ENCODE results near the gene TEX44. TPM values are rescaled to one million over a fixed set of nuclear protein-coding genes. Genes with fewer than 3 reads are reported as not detected.
"Not testable (repeated sequence)": the region's sequence is repeated elsewhere in the genome, so short reads cannot be mapped to it uniquely, and the experiment has no call there.

TEX44 gene
- total RNA-seq, 1 donor from 2014 or later: not detected

DNA sequence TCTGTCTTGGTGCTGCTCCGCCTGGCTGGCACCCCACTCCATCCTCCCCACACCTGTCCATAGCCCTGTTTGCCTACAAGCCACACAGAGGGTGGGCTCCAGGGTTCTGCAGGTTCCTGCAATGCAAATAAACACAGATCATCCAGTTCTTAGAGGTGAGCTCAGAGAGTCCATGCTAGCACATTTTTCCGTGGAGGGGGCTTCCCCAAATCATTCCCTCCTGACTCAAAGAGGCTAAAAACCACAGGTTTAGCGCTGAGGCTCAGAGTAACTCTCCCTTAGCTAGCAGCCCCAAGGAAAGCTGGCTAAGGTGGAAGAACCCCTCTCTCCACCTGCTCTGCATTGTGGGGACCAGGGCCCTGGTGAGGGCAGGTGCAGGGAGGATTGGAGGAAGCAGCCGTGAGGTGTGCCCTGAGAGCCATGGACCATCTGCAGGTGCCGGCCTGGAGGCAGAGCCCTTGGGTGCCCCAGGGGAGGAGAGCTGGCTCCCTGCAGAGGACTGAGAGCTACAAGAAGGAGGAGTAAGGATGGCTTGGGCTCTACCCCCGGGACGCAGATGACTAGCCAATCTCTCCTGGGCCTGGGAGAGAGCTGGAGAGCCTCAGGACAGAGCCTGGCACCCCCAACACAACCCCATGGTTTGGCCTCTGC lies 23.8 kb upstream of the TEX44 start:
- no peak for DNase-seq (ENCODE audit: low spot score in 2 of 2)
- no peak for FAIRE-seq

DNA sequence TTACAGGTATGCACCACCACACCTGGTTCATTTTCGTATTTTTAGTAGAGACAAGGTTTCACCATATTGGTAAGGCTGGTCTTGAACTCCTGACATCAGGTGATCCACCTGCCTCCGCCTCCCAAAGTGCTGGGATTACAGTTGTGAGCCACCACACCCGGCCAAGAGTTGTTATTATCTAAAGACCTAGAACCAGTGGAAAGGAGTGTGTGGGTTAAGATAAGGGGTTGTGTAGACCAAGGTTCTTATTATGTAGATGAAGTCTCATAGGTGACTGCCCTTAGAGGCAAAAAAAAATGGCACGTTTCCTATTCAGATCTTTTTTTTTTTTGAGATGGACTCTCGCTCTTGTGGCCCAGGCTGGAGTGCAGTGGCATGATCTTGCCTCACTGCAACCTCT lies 21.7 kb upstream of the TEX44 start:
- DNase-seq (ENCODE audit: low spot score in 2 of 2); FAIRE-seq: not testable (repeated sequence)

DNA sequence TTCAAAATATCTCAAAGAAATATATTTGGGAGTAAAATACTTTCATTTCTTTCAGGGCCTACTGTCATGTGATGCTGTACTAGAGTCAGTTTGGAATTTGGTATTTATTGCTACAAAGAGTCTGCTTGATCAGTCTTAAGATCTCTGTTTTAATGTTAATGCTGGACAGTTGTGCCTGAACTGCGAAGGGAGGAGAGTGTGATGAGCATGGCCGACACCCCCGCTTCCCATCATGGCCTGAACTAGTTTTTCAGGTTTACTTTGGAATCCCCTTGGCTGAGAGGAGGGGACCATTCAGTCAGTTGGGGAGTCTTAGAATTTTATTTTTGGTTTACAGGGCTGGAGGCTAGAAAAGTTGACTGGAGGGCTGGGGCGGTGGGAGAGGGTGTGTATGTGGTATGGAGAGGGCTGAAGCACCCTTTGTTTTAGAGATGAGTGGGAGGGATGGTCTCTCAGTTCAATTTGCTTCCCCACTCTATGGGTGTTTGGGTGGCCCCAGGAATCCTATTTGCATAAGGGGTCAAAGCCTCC lies 20.9 kb upstream of the TEX44 start:
- no peak for DNase-seq (ENCODE audit: low spot score in 2 of 2)
- FAIRE-seq: no peak

DNA sequence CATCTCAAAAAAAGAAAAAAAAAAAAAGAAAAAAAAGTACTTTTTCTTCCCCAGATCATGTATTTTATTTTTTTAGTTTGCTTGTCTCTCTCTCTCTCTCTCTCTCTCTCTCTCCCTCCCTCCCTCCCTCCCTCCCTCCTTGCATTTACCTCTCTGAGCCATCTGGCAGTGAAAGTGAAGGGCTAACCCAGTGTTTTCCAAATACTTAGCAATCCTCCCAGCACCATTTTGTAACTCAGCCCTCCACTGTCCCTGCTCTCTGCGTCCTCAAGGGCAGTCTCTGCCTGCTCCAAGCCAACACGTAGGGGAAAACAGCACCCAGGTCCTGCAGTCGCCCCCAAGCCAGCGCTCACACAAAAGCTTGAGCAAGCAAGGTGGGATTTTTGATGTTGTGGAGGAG lies 19.6 kb upstream of the TEX44 start:
- DNase-seq (ENCODE audit: low spot score in 2 of 2): no peak
- no peak for FAIRE-seq

DNA sequence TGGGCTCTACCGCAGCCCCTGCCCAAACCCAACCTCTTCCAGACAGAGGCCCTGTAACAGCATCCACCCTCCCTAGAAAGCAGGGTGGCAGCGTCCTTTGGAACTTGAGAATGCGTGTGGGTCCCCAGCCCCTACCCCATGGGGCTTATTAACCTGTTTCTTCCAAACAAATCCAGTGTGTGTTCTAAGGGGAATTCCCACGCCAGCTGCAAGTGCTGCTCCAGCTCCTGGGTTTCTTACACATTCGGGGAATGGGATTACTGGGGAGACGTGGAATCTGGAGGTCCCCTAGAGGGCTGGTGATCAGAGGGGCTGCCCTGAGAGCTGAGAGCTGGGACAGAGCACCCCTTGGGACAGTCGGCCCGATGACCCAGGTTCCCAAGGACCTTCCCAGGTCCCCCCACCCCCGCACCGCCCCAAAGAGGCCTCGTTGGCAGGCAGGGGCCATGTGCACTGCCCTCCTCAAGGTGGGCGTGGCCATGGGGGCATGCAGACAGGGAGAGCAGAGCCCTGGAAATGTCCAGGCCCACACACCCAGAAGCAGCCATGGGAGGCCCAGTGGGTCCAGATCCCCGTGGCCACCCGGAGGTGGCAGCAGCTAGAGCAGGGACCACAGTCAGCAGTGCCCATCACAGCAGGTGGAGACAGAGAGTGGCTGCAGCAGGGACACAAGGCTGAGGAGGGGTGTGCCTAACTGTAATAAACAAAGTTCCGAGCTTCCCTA lies 18.8 kb upstream of the TEX44 start:
- no peak for FAIRE-seq
- DNase-seq (ENCODE audit: low spot score in 2 of 2): no peak

DNA sequence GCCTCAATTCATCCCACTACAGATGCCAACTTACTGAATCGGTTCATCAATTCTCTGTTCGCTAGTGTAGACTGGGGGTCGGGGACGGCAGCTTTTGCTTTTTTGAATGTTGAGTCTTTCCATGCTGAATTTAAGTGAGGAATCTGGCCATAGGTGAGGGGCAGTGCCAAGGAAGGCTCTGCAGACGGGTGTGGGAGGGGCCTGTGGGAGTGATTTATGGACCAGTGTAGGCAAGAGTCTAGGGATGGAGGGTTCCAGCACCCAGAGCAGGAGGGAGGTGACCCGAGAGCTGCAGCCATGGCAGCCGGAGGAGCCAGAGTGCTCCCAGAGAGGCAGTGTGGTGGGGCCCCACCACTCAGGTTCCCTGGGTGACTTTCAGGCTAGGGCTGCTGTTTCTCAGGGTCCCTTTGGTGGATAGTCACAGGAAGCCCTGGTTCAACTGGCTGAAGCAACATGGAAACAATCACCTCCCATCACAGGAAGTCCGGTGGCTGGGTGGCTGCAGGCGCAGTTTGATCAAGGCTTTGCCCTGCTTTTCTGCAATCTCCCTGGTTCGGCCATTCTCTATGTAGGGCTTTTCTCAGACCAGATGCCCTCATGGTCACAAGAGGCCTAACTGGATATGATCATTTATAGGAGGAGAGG lies 16.9 kb upstream of the TEX44 start:
- DNase-seq (ENCODE audit: low spot score in 2 of 2) (no peak), FAIRE-seq (no peak)

DNA sequence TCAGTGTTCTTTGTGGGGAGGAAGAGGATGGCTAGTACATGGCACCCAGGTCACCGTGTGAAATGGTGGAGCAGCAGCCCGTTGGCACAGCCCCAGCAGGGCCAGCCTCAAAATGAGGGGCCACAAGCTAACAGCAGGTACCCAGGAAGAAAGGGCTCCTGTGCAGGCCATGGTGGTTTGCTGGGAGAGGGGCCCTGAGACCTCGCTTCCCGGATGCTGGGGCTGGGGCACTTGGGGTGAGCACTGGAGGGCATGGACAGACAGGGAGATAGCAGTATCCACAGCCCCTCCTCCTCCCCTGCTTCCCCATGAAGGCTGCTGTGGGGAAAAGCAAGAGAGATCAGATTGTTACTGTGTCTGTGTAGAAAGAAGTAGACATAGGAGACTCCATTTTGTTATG lies 16.2 kb upstream of the TEX44 start:
- DNase-seq (ENCODE audit: low spot score in 2 of 2) (no peak), FAIRE-seq (no peak)

DNA sequence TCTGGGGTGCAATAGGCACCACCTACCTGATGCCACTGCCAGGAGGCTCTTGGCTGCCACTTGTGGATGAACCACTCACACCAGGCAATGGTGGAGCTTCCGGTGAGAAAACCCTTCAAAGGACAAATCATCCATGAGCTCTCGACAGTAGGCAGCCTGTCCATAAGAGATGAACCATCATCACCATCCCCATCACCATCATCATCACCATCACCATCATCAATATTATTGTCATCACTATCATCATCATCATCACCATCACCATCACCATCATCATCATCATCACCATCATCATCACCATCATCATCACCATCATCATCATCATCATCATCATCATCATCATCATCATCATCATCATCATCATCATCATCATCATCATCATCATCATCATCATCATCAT lies 14.0 kb upstream of the TEX44 start:
- FAIRE-seq; DNase-seq (ENCODE audit: low spot score in 2 of 2): not testable (repeated sequence)

DNA sequence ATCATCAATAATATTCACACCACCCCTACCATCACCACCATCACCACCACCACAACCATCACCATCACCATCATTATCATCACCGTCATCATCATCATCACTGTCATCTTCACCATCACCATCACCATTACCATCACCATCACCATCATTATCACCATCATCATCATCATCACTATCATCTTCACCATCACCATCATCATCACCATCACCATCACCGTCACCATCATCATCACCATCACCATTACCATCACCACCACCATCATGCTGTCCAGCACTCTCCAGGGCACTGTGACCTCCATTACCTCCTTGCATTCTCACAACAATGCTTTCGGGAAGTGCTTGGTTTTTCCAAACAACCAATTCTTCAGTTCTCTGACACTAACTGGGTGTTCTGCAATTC lies 13.1 kb upstream of the TEX44 start:
- FAIRE-seq (no peak), DNase-seq (ENCODE audit: low spot score in 2 of 2) (no peak)

DNA sequence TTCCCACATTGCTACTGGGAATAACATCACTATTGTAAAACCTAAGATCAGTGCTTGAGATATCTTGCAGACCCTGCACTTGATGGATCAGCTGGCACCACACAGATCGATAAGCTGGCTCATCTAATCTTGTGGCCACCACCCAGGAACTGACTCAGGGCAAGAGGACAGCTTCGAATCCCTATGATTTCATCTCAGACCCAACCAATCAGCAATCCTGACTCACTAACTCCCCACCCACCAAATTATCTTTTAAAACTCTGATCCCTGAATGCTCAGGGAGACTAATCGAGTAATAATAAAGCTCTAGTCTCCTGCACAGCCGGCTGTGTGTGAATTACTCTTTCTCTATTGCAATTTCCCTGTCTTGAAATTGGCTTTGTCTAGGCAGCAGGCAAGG lies 11.3 kb upstream of the TEX44 start:
- FAIRE-seq: no peak
- DNase-seq (ENCODE audit: low spot score in 2 of 2): no peak

DNA sequence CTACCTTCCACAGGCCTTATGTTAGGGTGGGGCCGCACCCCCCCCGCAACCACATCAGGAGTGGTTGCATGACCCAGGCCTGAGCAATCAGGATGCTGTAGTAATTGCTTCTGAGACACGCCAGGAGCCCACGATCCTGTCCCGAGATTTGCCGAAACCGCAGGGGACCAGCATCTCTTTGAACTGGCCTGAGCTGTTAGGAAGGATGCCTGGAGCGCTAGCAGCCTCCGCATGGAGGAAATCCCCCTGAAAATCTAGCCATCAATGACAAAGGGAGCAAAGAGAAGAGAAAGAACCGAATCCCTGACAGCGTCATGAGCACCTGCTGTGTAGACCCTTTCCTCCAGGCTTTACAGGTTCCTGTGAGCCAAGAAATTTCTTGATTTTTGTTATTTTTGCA lies 8.7 kb upstream of the TEX44 start:
- DNase-seq (ENCODE audit: low spot score in 2 of 2) (no peak), FAIRE-seq (no peak)

DNA sequence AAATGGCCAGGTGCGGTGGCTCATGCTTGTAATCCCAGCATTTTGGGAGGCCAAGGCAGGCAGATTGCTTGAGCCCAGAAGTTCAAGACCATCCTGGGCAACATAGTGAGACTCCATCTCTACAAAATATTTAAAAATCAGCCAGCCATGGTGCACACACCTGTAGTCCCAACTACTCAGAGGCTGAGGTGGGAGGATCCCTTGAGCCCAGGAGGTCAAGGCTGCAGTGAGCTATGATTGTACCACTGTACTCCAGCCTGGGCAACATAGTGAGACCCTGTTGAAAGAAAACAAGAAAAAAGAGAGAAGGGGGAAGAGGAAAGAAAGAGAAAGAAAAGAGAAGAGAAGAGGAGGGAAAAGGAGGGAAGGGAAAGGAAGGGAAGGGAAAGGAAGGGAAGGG lies 4.9 kb upstream of the TEX44 start:
- FAIRE-seq; DNase-seq (ENCODE audit: low spot score in 2 of 2): not testable (repeated sequence)

DNA sequence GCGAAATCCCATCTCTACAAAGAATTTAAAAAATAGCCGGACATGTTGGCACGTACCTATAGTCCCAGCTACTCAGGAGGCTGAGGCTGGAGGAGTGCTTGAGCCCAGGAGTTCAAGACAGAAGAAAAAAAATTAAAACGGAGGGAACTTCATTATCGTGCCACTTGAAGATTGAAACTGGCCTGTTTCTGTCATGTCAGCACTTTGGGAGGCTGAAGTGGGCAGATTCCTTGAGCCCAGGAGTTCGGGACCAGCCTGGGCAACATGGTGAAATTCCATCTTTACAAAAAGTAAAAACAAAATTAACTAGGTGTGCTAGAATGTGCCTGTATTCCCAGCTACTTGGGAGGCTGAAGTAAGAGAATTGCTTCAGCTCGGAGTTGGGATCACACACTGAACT lies 3.0 kb upstream of the TEX44 start:
- DNase-seq (ENCODE audit: low spot score in 2 of 2) (no peak), FAIRE-seq (no peak)

DNA sequence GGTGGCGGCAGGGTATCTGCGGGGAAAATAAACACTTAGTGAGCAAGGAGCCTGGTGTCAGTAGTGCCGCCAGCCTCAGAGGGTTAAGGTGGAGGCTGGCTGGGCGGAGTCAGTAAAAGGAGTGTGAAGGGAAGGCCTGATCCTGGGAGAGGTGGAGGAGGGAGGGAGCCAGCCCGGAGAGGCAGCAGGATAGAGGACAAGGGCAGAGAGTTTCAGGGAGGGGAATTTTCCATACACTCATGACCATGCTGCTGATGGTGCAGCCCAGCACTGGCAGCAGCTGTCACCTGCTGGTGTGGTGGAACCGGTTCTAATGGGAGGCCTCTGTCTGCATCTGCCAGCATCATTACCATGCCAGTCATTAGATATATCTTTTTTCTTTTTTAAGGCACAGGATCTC lies 2.0 kb upstream of the TEX44 start:
- DNase-seq (ENCODE audit: low spot score in 2 of 2) (no peak), FAIRE-seq (no peak)

DNA sequence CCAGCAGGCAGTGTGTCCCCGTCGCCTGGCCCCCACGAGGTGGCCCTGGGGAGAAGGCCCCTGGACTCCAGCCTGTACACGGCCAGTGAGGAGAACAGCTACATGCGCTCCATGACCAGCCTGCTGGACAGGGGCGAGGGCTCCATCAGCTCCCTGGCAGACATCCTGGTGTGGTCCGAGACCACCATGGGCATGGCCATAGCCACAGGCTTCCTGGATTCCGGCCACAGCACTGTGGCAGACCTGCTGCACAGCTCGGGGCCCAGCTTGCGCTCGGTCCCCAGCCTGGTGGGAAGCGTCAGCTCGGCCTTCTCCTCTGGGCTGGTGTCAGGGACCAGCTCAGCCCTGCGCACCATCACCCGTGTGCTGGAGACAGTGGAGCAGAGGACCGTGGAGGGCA lies 1.0 kb downstream of the TEX44 start:
- FAIRE-seq (no peak), DNase-seq (ENCODE audit: low spot score in 2 of 2) (no peak)

DNA sequence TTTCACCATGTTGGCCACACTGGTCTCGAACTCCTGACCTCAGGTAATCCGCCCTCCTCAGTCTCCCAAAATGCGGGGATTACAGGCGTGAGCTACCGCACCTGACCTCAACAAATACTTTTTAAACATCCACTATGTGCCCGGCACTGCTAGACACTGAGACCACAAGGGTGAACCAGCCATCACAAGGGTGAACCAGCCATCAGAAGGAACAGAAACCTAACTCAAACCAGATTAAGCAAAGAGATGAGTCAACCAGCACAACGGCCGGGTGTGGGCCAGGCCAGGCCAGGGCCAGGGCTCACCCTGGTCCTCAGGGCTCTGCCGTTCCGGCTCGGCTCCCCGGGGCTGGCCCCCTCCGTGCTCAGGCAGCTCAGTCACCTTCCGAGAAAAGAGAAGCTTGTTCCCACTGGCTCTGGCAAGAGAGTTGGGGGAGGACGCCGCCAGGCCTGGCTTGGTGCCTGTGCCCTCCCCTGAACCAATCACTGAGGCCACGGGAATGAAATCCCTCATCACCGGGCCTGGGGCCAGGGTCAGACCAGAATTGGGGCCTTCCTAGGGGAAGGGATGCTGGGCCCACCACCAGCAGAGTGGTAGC lies 4.4 kb downstream of the TEX44 start:
- no peak for FAIRE-seq

DNA sequence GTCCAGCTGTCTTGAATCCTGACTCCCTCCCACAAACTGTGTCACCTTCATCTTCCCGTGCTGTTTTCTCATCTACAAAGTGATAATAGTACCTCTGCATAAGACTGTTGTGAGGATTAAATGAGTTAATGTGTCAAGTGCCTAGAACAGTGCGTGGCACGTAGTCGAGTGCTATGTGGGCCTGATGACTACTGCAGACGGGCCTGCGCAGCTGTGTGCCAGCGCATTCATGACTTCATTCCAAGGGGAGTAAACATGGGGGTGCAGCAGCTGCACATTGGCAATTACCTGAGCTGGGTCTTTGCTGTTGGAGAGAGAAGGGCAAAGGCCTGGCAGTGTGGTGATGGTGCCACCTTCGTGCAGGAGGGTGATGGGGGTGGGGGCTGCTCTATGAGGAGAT lies 5.0 kb downstream of the TEX44 start:
- no peak for FAIRE-seq
- DNase-seq (ENCODE audit: low spot score in 2 of 2): no peak

More for the DNA sequence above, 4.4 kb downstream of the TEX44 start:
- peak in 1 of 2 donors; percentile 59 for DNase-seq (ENCODE audit: low spot score in 2 of 2)

DNA sequence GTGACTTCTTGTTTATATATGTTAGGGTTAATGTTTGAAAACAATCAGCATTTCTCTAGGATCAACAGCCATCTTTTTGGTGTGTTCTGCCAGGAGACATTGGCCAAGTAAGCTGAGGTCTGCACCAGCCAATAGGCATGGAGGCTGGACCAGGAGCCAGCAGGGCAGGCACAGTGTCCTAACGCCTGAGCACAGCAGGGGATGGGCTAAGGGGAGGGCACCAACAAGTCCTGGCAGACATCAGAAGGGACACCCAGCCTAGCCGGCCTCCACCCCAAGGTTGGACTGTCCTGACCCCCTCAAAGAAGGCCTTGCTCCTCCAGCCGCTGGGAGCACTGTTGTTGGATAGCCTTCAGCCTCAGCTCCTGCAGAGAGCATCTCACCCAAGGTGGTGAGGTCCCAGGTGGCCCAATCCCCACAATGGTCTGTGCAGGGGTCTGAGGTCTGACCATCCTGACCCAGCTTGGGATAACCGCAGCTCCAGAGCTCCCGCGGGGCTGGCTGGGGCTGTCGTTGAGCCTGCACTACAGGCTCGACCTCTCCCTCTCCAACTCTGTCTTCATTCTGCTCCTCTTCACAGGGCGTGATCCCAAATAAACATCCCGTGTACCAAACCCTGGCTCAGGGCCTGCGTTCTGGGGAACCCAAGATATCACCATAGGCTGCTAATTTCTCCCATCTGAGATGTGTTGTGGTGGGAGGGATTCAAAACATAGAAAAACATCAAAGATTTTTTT lies 8.1 kb downstream of the TEX44 start:
- FAIRE-seq (no peak), DNase-seq (ENCODE audit: low spot score in 2 of 2) (no peak)

DNA sequence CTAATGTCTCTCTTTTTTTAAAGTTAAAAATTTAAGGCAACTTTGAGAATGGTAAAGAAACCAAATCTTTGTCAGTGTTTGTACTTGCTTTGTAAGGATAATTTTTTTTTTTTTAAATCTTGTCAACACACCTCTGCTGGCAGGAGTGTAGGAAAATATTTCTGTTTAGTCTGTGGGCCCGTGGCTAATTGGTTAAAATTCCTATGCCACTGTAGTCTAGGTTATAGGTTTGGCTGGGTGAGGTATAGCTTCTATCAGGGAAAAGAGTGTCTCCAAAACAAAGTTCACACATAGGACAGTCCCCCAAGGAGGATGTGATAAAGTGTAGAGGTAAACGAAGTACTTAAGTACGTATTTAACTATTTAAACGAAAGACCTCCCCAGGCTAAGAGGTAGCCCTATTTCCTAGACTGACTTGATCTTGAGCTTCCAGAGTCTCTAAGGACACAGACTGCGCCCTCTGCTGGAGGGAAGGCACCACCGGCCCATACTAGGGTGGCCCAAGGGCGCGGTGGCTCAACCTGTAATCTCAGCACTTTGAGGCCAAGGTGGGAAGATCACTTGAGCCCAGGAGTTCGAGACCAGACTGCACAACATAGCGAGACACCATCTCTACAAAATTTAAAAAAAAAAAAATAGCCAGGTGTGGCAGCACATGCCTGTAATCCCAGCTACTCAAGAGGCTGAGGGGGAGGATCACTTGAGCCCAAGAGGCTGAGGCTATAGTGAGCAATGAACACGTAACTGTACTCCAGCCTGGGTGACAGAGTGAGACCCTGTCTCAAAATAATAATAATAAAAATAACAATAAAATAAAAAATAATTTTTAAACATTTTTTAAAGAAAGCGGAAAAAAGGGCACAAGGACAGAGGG lies 8.9 kb downstream of the TEX44 start:
- FAIRE-seq (no peak), DNase-seq (ENCODE audit: low spot score in 2 of 2) (peak in 1 of 2 donors; percentile 61)

Measured in frontal cortex (tissue), 4 donors.